ENCODE measurements around the gene OAF. TPM values are rescaled to one million over a fixed set of nuclear protein-coding genes. Genes with fewer than 3 reads are reported as not detected.

OAF gene
- total RNA-seq, 2 donors from 2014 or later, result 26.3 to 45.1 TPM

GRCh38 chr11:120209746-120210625, 846 bp upstream of the OAF start:
- Histone ChIP-seq H3K4me1 (ENCODE audit: control insufficient read depth in 1 of 2, low read depth in 2 of 2) (peaks cover 4 to 15% of the 10 kb centered on the region in 2 donors), H3K9me3 (no peaks in the 10 kb centered on the region), H3K27me3 (replicated peaks; ENCODE audit: insufficient read depth) (no peaks in the 10 kb centered on the region), H3K4me3 (peak overlapping the region; percentile 91), H3K36me3 (no peaks in the 10 kb centered on the region), H3K27ac (no peak overlapping the region)
- DNase-seq (ENCODE audit: low spot score) (no peak), ATAC-seq (ENCODE audit: insufficient number of reproducible peaks, low FRiP score, low read depth) (no peak)
- TF ChIP-seq CTCF (IDR thresholded peaks at IDR 0.05), result no peak

- no peaks in the 10 kb centered on the region for H3K36me3 ChIP-seq
- H3K27me3 ChIP-seq (replicated peaks; ENCODE audit: insufficient read depth), result no peaks in the 10 kb centered on the region
- no peak for DNase-seq (ENCODE audit: low spot score)
- no peak for TF ChIP-seq CTCF (IDR thresholded peaks at IDR 0.05)
- peaks cover 4 to 15% of the 10 kb centered on the region in 2 donors for H3K4me1 ChIP-seq (ENCODE audit: control insufficient read depth in 1 of 2, low read depth in 2 of 2)
- H3K9me3 ChIP-seq, result no peaks in the 10 kb centered on the region
- H3K4me3 ChIP-seq, result peak overlapping the region; percentile 91
- no peak overlapping the region for H3K27ac ChIP-seq
- no peak for ATAC-seq (ENCODE audit: insufficient number of reproducible peaks, low FRiP score, low read depth)
Observed at GRCh38 chr11:120211522-120212258, 858 bp downstream of the OAF start.

GRCh38 chr11:120212259-120212878, 1.5 kb downstream of the OAF start:
- TF ChIP-seq CTCF (IDR thresholded peaks at IDR 0.05), result no peak
- ATAC-seq (ENCODE audit: insufficient number of reproducible peaks, low FRiP score, low read depth) (no peak), DNase-seq (ENCODE audit: low spot score) (no peak)
- H3K36me3 ChIP-seq, result no peaks in the 10 kb centered on the region
- no peak overlapping the region for H3K4me3 ChIP-seq
- H3K9me3 ChIP-seq, result no peaks in the 10 kb centered on the region
- no peaks in the 10 kb centered on the region for H3K27me3 ChIP-seq (replicated peaks; ENCODE audit: insufficient read depth)
- peaks cover 4 to 15% of the 10 kb centered on the region in 2 donors for H3K4me1 ChIP-seq (ENCODE audit: control insufficient read depth in 1 of 2, low read depth in 2 of 2)
- no peak overlapping the region for H3K27ac ChIP-seq

- no peaks in the 10 kb centered on the region for H3K27me3 ChIP-seq (replicated peaks; ENCODE audit: insufficient read depth)
- DNase-seq (ENCODE audit: low spot score) (no peak), ATAC-seq (ENCODE audit: insufficient number of reproducible peaks, low FRiP score, low read depth) (no peak)
- peaks cover 4 to 20% of the 10 kb centered on the region in 2 donors for H3K4me1 ChIP-seq (ENCODE audit: control insufficient read depth in 1 of 2, low read depth in 2 of 2)
- H3K27ac ChIP-seq, result no peak overlapping the region
- no peak overlapping the region for H3K4me3 ChIP-seq
- no peaks in the 10 kb centered on the region for H3K36me3 ChIP-seq
- TF ChIP-seq CTCF (IDR thresholded peaks at IDR 0.05), result no peak
- H3K9me3 ChIP-seq, result no peaks in the 10 kb centered on the region
Observed at GRCh38 chr11:120212926-120213325, 2.1 kb downstream of the OAF start.

- Histone ChIP-seq H3K27me3 (replicated peaks; ENCODE audit: insufficient read depth) (no peaks in the 10 kb centered on the region), H3K9me3 (no peaks in the 10 kb centered on the region), H3K36me3 (no peaks in the 10 kb centered on the region), H3K4me3 (no peak overlapping the region), H3K27ac (no peak overlapping the region), H3K4me1 (ENCODE audit: control insufficient read depth in 1 of 2, low read depth in 2 of 2) (peaks cover 10 to 32% of the 10 kb centered on the region in 2 donors)
- ATAC-seq (ENCODE audit: insufficient number of reproducible peaks, low FRiP score, low read depth), result no peak
- no peak for TF ChIP-seq CTCF (IDR thresholded peaks at IDR 0.05)
- no peak for DNase-seq (ENCODE audit: low spot score)
Observed at GRCh38 chr11:120214581-120214980, 3.7 kb downstream of the OAF start.
